GM06990 (cell line): ENCODE data around the gene ENTPD8.

Experiments used
- DNase-seq: peaks from one replicate; pipeline ENCODE4 v3.0.0-alpha.2; 2011; ENCODE audit not compliant: insufficient read length; ENCODE audit errors: extremely low read depth
- H3K27me3 ChIP-seq: replicated peaks from 2 replicates; pipeline ENCODE4 v1.6.0; 2011; ENCODE audit warnings: low read length; ENCODE audit not compliant: control insufficient read depth, insufficient read depth
- H3K36me3 ChIP-seq: 2 replicates; pipeline ENCODE4 v1.5.1; 2011; ENCODE audit warnings: low read length; ENCODE audit not compliant: control insufficient read depth, insufficient read depth
- H3K4me3 ChIP-seq: replicated peaks from 2 replicates; pipeline ENCODE4 v1.5.1; 2011; ENCODE audit warnings: low read depth, mild to moderate bottlenecking, control low read depth, low read length
- TF ChIP-seq, protein P1 (sequence below): IDR thresholded peaks from 2 replicates; pipeline ENCODE4 v1.5.1; 2011; ENCODE audit warnings: low read length, control low read depth, mild to moderate bottlenecking, inconsistent platforms; ENCODE audit not compliant: insufficient read depth, poor library complexity, severe bottlenecking

ENTPD8 gene

GRCh38 chr9:137435980-137436760 is 5.0 kb downstream of the ENTPD8 start:
- Histone ChIP-seq H3K27me3 (no peaks in the 10 kb centered on the region; the same call in 1 of the 2 replicates), H3K4me3 (no peak overlapping the region), H3K36me3 (no peaks in the 10 kb centered on the region)
- TF ChIP-seq, protein P1, sequence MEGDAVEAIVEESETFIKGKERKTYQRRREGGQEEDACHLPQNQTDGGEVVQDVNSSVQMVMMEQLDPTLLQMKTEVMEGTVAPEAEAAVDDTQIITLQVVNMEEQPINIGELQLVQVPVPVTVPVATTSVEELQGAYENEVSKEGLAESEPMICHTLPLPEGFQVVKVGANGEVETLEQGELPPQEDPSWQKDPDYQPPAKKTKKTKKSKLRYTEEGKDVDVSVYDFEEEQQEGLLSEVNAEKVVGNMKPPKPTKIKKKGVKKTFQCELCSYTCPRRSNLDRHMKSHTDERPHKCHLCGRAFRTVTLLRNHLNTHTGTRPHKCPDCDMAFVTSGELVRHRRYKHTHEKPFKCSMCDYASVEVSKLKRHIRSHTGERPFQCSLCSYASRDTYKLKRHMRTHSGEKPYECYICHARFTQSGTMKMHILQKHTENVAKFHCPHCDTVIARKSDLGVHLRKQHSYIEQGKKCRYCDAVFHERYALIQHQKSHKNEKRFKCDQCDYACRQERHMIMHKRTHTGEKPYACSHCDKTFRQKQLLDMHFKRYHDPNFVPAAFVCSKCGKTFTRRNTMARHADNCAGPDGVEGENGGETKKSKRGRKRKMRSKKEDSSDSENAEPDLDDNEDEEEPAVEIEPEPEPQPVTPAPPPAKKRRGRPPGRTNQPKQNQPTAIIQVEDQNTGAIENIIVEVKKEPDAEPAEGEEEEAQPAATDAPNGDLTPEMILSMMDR, result no peak
- DNase-seq, result no peak

DNA sequence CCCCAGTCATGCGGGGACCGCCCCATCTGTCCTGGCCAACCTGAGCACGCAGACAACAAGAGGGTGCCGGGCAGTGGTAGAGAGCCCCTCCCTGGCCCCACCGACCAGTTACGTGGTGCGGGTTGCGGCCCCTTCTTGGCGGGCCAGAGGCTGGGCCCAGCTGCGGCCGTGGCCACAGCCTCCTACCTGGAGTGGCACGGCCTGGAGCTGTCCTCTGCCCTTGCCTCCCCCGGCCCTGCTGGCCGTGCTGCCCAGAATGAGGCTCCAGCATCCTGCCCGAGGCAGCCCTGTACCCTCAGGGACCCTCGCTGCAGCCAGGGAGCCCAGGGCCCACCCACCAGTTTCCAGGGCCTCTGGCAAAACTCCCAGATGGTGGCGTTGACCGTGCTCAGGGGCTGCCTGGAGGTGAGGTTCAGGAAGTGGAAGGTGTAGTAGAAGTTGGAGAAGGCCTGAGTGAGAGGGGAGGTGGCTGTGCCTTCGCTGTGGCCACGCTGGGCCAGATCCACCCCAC is 5.7 kb downstream of the ENTPD8 start:
- TF ChIP-seq, protein P1, result no peak
- no peaks in the 10 kb centered on the region; the same call in 1 of the 2 replicates for H3K27me3 ChIP-seq

DNA sequence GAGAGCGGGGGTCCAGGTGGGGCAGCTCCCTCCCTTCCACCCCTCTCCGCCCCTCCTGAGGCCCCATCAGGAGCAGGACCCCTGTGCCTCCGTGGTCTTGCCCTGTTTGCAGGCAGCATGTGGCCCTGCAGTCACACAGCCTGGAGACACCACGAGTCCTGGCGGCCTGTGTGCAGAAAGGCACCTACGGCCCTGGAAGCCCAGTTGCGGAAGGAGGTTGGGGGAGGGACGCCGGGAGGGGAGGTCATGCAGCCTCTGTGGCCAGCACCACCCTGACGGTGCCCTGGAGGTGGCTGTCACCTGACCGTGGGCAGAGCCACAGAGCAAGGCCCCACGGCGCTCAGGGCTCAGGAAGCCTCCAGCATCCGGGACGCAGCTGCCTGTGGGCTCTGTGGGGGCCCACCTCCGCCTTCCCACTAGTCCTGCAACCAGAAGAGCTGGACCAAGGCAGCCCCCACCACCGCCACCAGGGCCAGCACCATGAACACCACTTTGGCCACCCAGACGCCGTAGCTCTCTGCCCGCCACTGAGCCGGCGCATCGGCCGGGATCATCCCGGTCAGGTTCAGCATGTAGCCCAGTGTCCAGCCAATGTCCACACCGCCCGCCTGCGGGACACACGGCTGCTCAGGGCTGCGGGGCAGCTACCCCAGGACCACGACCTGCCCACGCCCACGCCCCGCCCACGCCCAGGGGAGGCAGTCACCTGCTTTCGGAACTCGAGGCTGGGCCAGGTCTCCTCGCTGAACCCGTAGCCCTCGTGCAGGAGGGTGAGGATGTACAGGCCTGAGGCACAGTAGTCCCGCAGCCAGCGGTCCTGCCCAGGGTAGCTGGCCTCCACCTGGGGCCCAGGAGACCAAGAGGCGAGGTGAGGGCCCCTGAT is 6.4 kb downstream of the ENTPD8 start:
- Histone ChIP-seq H3K36me3 (no peaks in the 10 kb centered on the region), H3K27me3 (no peaks in the 10 kb centered on the region; the same call in 1 of the 2 replicates), H3K4me3 (no peak overlapping the region)
- no peak for DNase-seq
- TF ChIP-seq, protein P1, result no peak

More for the DNA sequence above, 5.7 kb downstream of the ENTPD8 start:
- Histone ChIP-seq H3K4me3 (no peak overlapping the region), H3K36me3 (no peaks in the 10 kb centered on the region)
- no peak for DNase-seq

- no peak for DNase-seq
- Histone ChIP-seq H3K36me3 (no peaks in the 10 kb centered on the region), H3K27me3 (no peaks in the 10 kb centered on the region; the same call in 1 of the 2 replicates), H3K4me3 (no peak overlapping the region)
- TF ChIP-seq, protein P1, result no peak
Measured at GRCh38 chr9:137433916-137434431, 7.2 kb downstream of the ENTPD8 start.

DNA sequence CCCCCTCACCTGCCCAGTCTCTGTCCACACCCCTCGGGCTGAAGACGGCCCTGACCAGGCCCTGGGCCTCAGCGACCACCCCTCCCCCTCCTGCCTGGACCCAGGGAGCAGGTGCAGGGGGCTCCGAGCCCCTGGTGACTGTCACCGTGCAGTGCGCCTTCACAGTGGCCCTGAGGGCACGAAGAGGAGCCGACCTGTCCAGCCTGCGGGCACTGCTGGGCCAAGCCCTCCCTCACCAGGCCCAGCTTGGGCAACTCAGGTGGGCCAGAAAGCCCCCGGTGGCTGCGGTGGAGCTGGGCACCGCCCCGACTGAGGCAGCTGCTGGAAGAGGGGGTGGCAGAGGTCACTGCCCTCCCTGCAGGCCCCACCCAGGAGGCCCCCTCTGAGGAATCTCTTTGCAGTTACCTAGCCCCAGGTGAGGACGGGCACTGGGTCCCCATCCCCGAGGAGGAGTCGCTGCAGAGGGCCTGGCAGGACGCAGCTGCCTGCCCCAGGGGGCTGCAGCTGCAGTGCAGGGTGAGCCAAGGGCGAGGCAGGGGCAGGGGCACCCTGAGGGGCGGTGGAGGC is 7.7 kb downstream of the ENTPD8 start:
- no peak overlapping the region for H3K4me3 ChIP-seq
- DNase-seq, result no peak
- H3K36me3 ChIP-seq, result no peaks in the 10 kb centered on the region
- TF ChIP-seq, protein P1, result no peak
- no peaks in the 10 kb centered on the region; the same call in 1 of the 2 replicates for H3K27me3 ChIP-seq
